GM19193 (cell line): Measurements from ENCODE around the gene SMCO1.

Source experiments
- POLR2A ChIP-seq: IDR thresholded peaks from 4 replicates; pipeline ENCODE4 v1.6.1; 2011; ENCODE audit not compliant: insufficient read depth, insufficient read length; ENCODE audit errors: extremely low read depth

The SMCO1 gene

GRCh38 chr3:196531418-196531817 lies 16.3 kb upstream of the SMCO1 start:
- no peak for TF ChIP-seq POLR2A

GRCh38 chr3:196528639-196529233 lies 13.6 kb upstream of the SMCO1 start:
- TF ChIP-seq POLR2A = peak; percentile 88

GRCh38 chr3:196525141-196525540 lies 10.0 kb upstream of the SMCO1 start:
- no peak for TF ChIP-seq POLR2A

GRCh38 chr3:196524527-196524926 lies 9.4 kb upstream of the SMCO1 start:
- no peak for TF ChIP-seq POLR2A

- no peak for TF ChIP-seq POLR2A
These were observed 8.7 kb upstream of the SMCO1 start for GRCh38 chr3:196523841-196524240.

GRCh38 chr3:196519718-196520082 lies 4.6 kb upstream of the SMCO1 start:
- TF ChIP-seq POLR2A = no peak

- TF ChIP-seq POLR2A = no peak
These were observed 4.0 kb upstream of the SMCO1 start for GRCh38 chr3:196518966-196519717.

- TF ChIP-seq POLR2A = no peak
These were observed 2.8 kb upstream of the SMCO1 start for GRCh38 chr3:196517919-196518318.

- TF ChIP-seq POLR2A = no peak
These were observed 2.1 kb upstream of the SMCO1 start for GRCh38 chr3:196517162-196517800.

- no peak for TF ChIP-seq POLR2A
These were observed 813 bp downstream of the SMCO1 start for GRCh38 chr3:196514350-196514716.

- TF ChIP-seq POLR2A = no peak
These were observed 1.3 kb downstream of the SMCO1 start for GRCh38 chr3:196513697-196514349.

GRCh38 chr3:196506687-196507086 lies 8.5 kb downstream of the SMCO1 start:
- TF ChIP-seq POLR2A = no peak

- TF ChIP-seq POLR2A = no peak
These were observed 10.6 kb downstream of the SMCO1 start for GRCh38 chr3:196504556-196504955.

GRCh38 chr3:196503196-196504076 lies 11.7 kb downstream of the SMCO1 start, which contains the start of gene RNF168:
TSS of gene RNF168 (minus strand) at chr3:196503768. CDS start at chr3:196503173, 595 bp downstream.
- peak; percentile 90 for TF ChIP-seq POLR2A
